AG04450 (cell line): ENCODE measurements around the gene B4GALT1. TPM values are rescaled to one million over a fixed set of nuclear protein-coding genes. Genes with fewer than 3 reads are reported as not detected.

Source experiments
- CTCF ChIA-PET: fragments of 300-600, 350-600 bp; formaldehyde crosslinking; extraction: SDS; loops from one replicate; lab custom pipeline; 2022; ENCODE audit warnings: antibody characterized with exemption, inconsistent platforms; lab: Charles Lee
- POLR2A ChIA-PET: fragments of 350-600 bp; formaldehyde crosslinking; extraction: SDS; loops from one replicate; lab custom pipeline; 2021; ENCODE audit warnings: antibody characterized with exemption, inconsistent platforms; lab: Yijun Ruan, JAX
- DNase-seq: peaks from one replicate; pipeline ENCODE4 v3.0.0-alpha.2; 2011; ENCODE audit warnings: low read depth, low spot score
- H3K27ac ChIP-seq: one replicate; pipeline ENCODE4 v1.5.1; 2012; ENCODE audit warnings: low read depth, low read length, control low read depth
- H3K27me3 ChIP-seq: one replicate; pipeline ENCODE4 v1.6.0; 2012; ENCODE audit warnings: low read length; ENCODE audit not compliant: control insufficient read depth, insufficient read depth
- H3K4me3 ChIP-seq: 2 replicates; pipeline ENCODE4 v1.5.1; 2011; ENCODE audit warnings: mild to moderate bottlenecking, low read depth, low read length, control low read depth
- H3K9me3 ChIP-seq: 2 replicates; pipeline ENCODE4 v1.5.1; 2012; ENCODE audit warnings: low read length; ENCODE audit not compliant: control insufficient read depth, insufficient read depth
- polyA plus RNA-seq: library from polyadenylated mRNA; depleted of rRNA; stranded (reverse); fragments of >200 nt; gene quantifications from 2 replicates; pipeline ENCODE4 v1.2.3, GENCODE V29; 2011
- TF ChIP-seq, protein P1 (sequence below): IDR thresholded peaks from 2 replicates; pipeline ENCODE4 v1.5.1; 2011; ENCODE audit warnings: low read depth, low read length, control low read depth, inconsistent platforms

Gene B4GALT1
- polyA plus RNA-seq, 1 experiment = 57.0 TPM

DNA sequence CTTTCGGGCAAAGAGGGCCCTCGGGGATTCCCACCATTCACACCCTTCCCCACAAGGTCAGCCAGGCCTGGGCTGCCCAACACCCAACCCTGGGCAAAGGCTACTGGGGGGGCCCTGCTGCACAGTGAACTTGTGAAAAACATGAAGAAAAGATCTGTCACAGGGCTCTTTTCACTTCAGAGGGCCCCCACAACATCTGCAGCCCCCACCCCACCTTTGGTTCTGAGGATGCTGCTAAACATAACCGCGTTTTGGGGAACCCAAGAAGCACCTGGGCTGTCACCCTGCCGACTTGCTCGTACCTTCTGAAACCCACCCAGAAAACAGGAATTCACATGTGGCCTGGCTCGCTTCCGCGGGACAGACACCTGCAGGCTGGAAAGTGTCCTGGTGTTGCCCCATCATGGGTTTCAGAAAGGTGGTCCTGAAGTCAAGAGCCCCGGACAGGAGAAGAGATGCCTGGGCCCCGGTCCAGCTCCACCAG is 29.3 kb downstream of the B4GALT1 start:
- TF ChIP-seq, protein P1, sequence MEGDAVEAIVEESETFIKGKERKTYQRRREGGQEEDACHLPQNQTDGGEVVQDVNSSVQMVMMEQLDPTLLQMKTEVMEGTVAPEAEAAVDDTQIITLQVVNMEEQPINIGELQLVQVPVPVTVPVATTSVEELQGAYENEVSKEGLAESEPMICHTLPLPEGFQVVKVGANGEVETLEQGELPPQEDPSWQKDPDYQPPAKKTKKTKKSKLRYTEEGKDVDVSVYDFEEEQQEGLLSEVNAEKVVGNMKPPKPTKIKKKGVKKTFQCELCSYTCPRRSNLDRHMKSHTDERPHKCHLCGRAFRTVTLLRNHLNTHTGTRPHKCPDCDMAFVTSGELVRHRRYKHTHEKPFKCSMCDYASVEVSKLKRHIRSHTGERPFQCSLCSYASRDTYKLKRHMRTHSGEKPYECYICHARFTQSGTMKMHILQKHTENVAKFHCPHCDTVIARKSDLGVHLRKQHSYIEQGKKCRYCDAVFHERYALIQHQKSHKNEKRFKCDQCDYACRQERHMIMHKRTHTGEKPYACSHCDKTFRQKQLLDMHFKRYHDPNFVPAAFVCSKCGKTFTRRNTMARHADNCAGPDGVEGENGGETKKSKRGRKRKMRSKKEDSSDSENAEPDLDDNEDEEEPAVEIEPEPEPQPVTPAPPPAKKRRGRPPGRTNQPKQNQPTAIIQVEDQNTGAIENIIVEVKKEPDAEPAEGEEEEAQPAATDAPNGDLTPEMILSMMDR = no peak
- CTCF ChIA-PET = no interaction called here
- POLR2A ChIA-PET = no interaction called here

DNA sequence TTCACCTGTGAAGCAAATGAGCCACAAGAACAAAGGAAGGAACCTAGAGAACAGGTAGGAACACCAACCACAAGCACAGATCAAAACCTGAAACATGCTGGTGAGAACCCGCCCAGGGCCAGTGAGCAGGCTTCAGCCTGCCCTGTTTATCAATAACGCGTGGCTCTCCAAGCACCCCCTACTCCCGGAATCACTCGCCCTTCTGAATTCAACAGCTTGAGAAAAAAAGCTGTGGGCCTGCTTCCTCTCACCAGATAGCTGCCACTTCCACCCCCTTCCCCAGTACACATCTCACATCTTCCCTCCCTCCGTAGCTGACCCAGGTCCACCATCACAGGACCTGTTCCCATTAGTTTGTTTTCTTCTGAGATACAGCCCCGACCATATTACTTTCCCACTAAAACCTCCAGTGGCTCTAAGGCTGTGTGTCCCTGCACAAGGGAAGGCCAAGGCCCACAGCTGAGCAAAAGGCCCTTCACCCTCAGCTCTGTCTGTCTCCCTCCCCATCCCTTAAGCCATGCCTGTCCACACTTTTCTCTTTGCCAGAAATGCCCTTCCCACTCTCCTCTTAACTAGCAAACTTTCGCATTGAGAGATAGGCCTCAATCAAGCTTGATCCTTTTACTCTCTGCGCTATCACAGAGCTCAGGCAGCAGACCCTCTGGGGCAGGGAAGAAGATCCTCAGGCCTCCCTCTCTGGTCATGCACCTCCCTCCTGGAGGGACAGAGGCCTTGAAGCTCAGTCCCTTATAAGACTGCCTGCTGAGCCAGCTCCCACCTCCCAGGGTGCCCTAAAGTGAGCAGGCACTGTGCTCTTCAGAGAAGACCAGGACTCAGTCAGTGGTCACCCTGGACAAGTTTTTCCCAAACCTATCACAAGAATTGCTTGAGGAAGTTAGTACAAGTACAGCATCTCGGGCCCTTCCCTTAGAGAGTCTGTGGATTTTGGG is 30.1 kb downstream of the B4GALT1 start:
- H3K9me3 ChIP-seq = no peaks in the 10 kb centered on the region; the same call in 1 of the 2 replicates
- TF ChIP-seq, protein P1 = no peak
- ChIA-PET CTCF (no interaction called here), POLR2A (no interaction called here)
- no peak overlapping the region for H3K4me3 ChIP-seq
- H3K27me3 ChIP-seq = no peaks in the 10 kb centered on the region
- DNase-seq = no peak
- no peak overlapping the region for H3K27ac ChIP-seq

More for the DNA sequence above, 29.3 kb downstream of the B4GALT1 start:
- Histone ChIP-seq H3K4me3 (no peak overlapping the region), H3K27me3 (no peaks in the 10 kb centered on the region), H3K27ac (no peak overlapping the region), H3K9me3 (no peaks in the 10 kb centered on the region; the same call in 1 of the 2 replicates)
- DNase-seq = no peak

- H3K27me3 ChIP-seq = no peaks in the 10 kb centered on the region
- H3K9me3 ChIP-seq = no peaks in the 10 kb centered on the region; the same call in 1 of the 2 replicates
- no peak for DNase-seq
- TF ChIP-seq, protein P1 = no peak
- POLR2A ChIA-PET = no interaction called here
- CTCF ChIA-PET = no interaction called here
- H3K27ac ChIP-seq = no peak overlapping the region
- H3K4me3 ChIP-seq = no peak overlapping the region
These were observed 31.6 kb downstream of the B4GALT1 start for GRCh38 chr9:33135470-33135958.

DNA sequence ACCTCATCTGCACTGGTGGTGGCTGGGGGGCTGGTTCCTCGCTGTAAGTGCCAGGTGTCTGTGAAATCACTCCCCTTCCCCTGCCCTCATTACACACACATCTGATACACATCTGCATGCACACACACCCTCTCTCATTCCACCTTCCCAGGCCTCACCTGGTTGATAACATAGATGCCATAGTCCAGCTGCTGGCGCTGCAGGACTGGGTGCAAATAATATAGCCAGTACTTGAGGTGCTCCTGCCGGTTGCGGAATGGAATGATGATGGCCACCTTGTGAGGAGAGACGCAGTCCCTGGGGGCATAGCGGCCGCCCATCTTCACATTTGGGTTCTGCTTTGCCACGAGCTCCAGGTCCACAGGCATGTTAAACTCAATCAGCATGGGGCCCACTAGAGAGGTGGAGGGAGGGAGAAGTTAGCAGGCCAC is 32.1 kb downstream of the B4GALT1 start:
- ChIA-PET CTCF (no interaction called here), POLR2A (no interaction called here)
- TF ChIP-seq, protein P1 = no peak
- Histone ChIP-seq H3K27me3 (no peaks in the 10 kb centered on the region), H3K4me3 (no peak overlapping the region), H3K9me3 (no peaks in the 10 kb centered on the region; the same call in 1 of the 2 replicates), H3K27ac (no peak overlapping the region)
- DNase-seq = no peak

DNA sequence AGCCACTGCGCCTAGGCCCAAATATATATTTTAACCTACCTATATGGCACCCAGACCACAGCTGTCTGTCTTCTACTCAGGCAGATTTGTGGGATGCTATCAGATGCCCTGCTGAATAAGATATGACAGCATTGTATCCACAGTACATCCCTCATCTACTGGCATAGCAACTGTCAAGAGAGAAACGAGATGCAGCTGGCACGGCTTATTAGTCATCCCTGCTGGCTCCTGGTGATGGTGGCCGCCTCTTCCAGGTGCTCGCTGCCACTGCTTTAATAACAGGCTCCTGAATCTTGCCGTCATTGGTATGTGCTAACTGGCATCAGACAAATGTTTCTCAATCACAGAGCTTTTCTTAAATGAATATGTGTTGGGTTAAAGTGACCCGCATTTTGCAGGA is 34.0 kb downstream of the B4GALT1 start:
- no peak overlapping the region for H3K4me3 ChIP-seq
- DNase-seq = no peak
- POLR2A ChIA-PET = no interaction called here
- CTCF ChIA-PET = interaction anchor here (1.1 kb wide), 1 partner anchor 93 kb away, joined by 3 read pairs; no protein-coding TSS in a partner anchor
- TF ChIP-seq, protein P1 = no peak
- H3K9me3 ChIP-seq = no peaks in the 10 kb centered on the region
- no peak overlapping the region for H3K27ac ChIP-seq
- H3K27me3 ChIP-seq = no peaks in the 10 kb centered on the region
